ENCODE data around the gene PDLIM5. TPM values are rescaled to one million over a fixed set of nuclear protein-coding genes. Genes with fewer than 3 reads are reported as not detected.

The PDLIM5 gene
- total and polyA plus RNA-seq, 2 of the 8 experiments (the other 6 are each of a cell fraction or from before 2014, with no cell fraction given), result 37.3 to 62.1 TPM

DNA sequence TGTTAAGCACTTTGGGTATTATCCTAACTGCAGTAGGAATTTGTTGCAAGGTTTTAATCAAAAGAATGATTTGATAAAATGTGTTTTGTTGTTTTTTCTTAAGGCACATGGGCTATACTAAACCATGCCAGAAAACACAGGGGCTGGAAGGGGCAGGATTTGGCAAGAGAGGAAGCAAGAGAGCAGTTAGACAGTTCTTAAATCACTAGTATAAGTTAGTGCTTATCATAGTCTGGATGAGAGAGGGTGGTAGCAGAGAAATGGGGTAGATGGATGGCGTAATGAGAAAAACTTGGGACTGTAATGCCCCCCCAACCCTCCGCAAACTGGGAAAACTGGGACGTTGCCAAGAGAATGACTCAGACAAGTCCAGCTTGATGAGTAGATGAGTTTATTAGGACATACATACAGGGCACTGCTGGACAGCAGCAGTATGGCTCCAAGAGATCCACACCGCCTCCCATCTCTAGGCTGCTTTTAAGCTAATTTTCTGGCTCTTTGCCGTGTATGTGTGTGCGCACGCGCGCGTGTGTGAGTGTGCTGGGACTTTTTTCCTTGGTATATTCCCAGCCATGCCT, 151.5 kb downstream of the PDLIM5 start:
- POLR2A ChIA-PET (ENCODE audit: partially characterized antibody), result no interaction called here
- WGBS, 2 experiments (ENCODE audit: extremely low coverage in 1 of 2, insufficient coverage in 1 of 2, insufficient read length in 1 of 2, insufficient replicate concordance in 2 of 2, low coverage in 1 of 2, low lambda C conversion rate in 2 of 2, missing lambda C conversion rate in 1 of 2), result 91% methylated on average over 10 of the region's 10 CpGs; no CpG with 5 or more reads in 1 of the 2 experiments
- TF ChIP-seq POLR2AphosphoS5 (IDR thresholded peaks at IDR 0.05; ENCODE audit: low read depth, low read length) (no peak), PHF8 (conservative IDR thresholded peaks at IDR 0.05; ENCODE audit: low read depth, low read length) (no peak), EGR1 (IDR thresholded peaks at IDR 0.05; ENCODE audit: borderline replicate concordance, low read depth, low read length) (no peak), CTBP2 (IDR thresholded peaks at IDR 0.05; ENCODE audit: borderline replicate concordance, insufficient read depth, insufficient read length, low read length) (no peak), YY1 (IDR thresholded peaks at IDR 0.05; ENCODE audit: low read depth, low read length) (no peak), JUN (IDR thresholded peaks at IDR 0.05; ENCODE audit: low read depth, low read length) (no peak), CHD1 (IDR thresholded peaks at IDR 0.05; ENCODE audit: low read depth, low read length) (no peak), POU5F1 (IDR thresholded peaks at IDR 0.05; ENCODE audit: low read depth, low read length) (no peak), ZNF274 (IDR thresholded peaks at IDR 0.05; ENCODE audit: borderline replicate concordance, extremely low read depth, low read length) (no peak), KDM4A (IDR thresholded peaks at IDR 0.05; ENCODE audit: low read depth, low read length, severe bottlenecking) (no peak), POLR2A (IDR thresholded peaks at IDR 0.05; ENCODE audit: control extremely low read depth in 1 of 2, low read depth in 2 of 2, low read length in 2 of 2) (no peak), TBP (IDR thresholded peaks at IDR 0.05; ENCODE audit: low read depth, low read length) (no peak), SRF (IDR thresholded peaks at IDR 0.05; ENCODE audit: low read depth, low read length) (no peak)
- TF ChIP-seq, protein P1, sequence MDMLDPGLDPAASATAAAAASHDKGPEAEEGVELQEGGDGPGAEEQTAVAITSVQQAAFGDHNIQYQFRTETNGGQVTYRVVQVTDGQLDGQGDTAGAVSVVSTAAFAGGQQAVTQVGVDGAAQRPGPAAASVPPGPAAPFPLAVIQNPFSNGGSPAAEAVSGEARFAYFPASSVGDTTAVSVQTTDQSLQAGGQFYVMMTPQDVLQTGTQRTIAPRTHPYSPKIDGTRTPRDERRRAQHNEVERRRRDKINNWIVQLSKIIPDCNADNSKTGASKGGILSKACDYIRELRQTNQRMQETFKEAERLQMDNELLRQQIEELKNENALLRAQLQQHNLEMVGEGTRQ (IDR thresholded peaks at IDR 0.05; ENCODE audit: low read length), result no peak

More for the DNA sequence above, 151.5 kb downstream of the PDLIM5 start:
- Histone ChIP-seq H2BK120ac (replicated peaks; ENCODE audit: low read depth, low read length) (no peak overlapping the region), H4K91ac (replicated peaks; ENCODE audit: insufficient read length, low read length) (no peak overlapping the region), H2BK5ac (ENCODE audit: low read depth, low read length) (no peak overlapping the region), H3K4me1 (replicated peaks in 1 of 4; ENCODE audit: control insufficient read depth in 3 of 4, insufficient read depth in 4 of 4, low read length in 3 of 4) (no peaks in the 10 kb centered on the region), H3K9ac (replicated peaks in 1 of 4; ENCODE audit: extremely low read depth in 1 of 4, low read depth in 3 of 4, low read length in 3 of 4) (no peak overlapping the region), H3K18ac (ENCODE audit: extremely low read depth, low read length) (no peak overlapping the region), H3K36me3 (ENCODE audit: control insufficient read depth in 2 of 4, insufficient read depth in 4 of 4, low read length in 3 of 4) (no peaks in the 10 kb centered on the region), H4K8ac (ENCODE audit: extremely low read depth, insufficient read depth, low read length) (no peak overlapping the region), H2AFZ (ENCODE audit: low read length) (no peak overlapping the region), H3K56ac (replicated peaks; ENCODE audit: insufficient read length, low read depth, low read length) (no peak overlapping the region), H3K79me2 (ENCODE audit: control insufficient read depth in 1 of 2, insufficient read depth in 2 of 2, low read length in 2 of 2) (no peaks in the 10 kb centered on the region), H2BK12ac (ENCODE audit: low read depth, low read length) (no peak overlapping the region), H3K23me2 (ENCODE audit: low read depth, low read length) (no peaks in the 10 kb centered on the region), H4K20me1 (replicated peaks in 1 of 2; ENCODE audit: control insufficient read depth in 1 of 2, insufficient read depth in 2 of 2, low read length in 2 of 2) (no peaks in the 10 kb centered on the region), H2AK5ac (ENCODE audit: low read depth, low read length) (no peak overlapping the region), H3K9me3 (ENCODE audit: insufficient read depth in 2 of 2, low read depth in 1 of 2, low read length in 1 of 2) (no peaks in the 10 kb centered on the region), H3K4ac (replicated peaks; ENCODE audit: insufficient read length, low read depth, low read length) (no peak overlapping the region), H3K14ac (ENCODE audit: insufficient read length) (no peak overlapping the region), H4K5ac (ENCODE audit: insufficient read length, low read depth, low read length) (no peak overlapping the region), H3K4me3 (ENCODE audit: extremely low read depth in 1 of 4, insufficient read depth in 2 of 4, low read depth in 3 of 4, low read length in 4 of 4) (no peak overlapping the region), H3K79me1 (ENCODE audit: low read depth, low read length) (no peaks in the 10 kb centered on the region), H2BK20ac (ENCODE audit: low read length) (no peak overlapping the region), H3K4me2 (ENCODE audit: insufficient read depth in 1 of 2, low read depth in 2 of 2, low read length in 2 of 2) (no peak overlapping the region), H3K23ac (ENCODE audit: insufficient read length) (no peak overlapping the region), H3K27me3 (replicated peaks in 1 of 4; ENCODE audit: control insufficient read depth in 3 of 4, extremely low read depth in 1 of 4, insufficient read depth in 3 of 4, low read length in 3 of 4) (peaks cover 0 to 1% (median 0%) of the 10 kb centered on the region in 4 experiments; a peak in 1 of 7 replicates), H3K27ac (ENCODE audit: low read depth, low read length) (no peak overlapping the region), H2BK15ac (ENCODE audit: low read length) (no peak overlapping the region)
- CTCF ChIA-PET (ENCODE audit: partially characterized antibody), result no interaction called here
- no peak for FAIRE-seq
- no peak for DNase-seq (ENCODE audit: low read depth in 1 of 2, low spot score in 2 of 2)

Measured in H1 (cell line).